ENCODE data around the gene RHCG.

Gene RHCG

GRCh38 chr15:89521605-89522004 lies 25.2 kb upstream of the RHCG start:
- no peak for ATAC-seq (replicated peaks; ENCODE audit: extremely low read depth, poor library complexity, severe bottlenecking)
- no peak for DNase-seq (ENCODE audit: low spot score in 2 of 2)
- H3K4me1 Mint-ChIP-seq = no peaks in the 10 kb centered on the region
- no peaks in the 10 kb centered on the region for H3K36me3 Mint-ChIP-seq (ENCODE audit: insufficient read depth)
- no peak overlapping the region for H3K27ac Mint-ChIP-seq (ENCODE audit: low read depth)
- no peaks in the 10 kb centered on the region for H3K9me3 Mint-ChIP-seq
- H3K27me3 Mint-ChIP-seq = peaks cover 16% of the 10 kb centered on the region
- H3K4me3 Mint-ChIP-seq = no peak overlapping the region

- no peak for ATAC-seq (replicated peaks; ENCODE audit: extremely low read depth, poor library complexity, severe bottlenecking)
- Mint-ChIP-seq H3K36me3 (ENCODE audit: insufficient read depth) (no peaks in the 10 kb centered on the region), H3K9me3 (no peaks in the 10 kb centered on the region), H3K27me3 (peaks cover 52% of the 10 kb centered on the region), H3K27ac (ENCODE audit: low read depth) (no peak overlapping the region), H3K4me1 (no peaks in the 10 kb centered on the region), H3K4me3 (no peak overlapping the region)
- DNase-seq (ENCODE audit: low spot score in 2 of 2) = no peak
These were observed 19.1 kb upstream of the RHCG start for GRCh38 chr15:89515477-89515876.

DNA sequence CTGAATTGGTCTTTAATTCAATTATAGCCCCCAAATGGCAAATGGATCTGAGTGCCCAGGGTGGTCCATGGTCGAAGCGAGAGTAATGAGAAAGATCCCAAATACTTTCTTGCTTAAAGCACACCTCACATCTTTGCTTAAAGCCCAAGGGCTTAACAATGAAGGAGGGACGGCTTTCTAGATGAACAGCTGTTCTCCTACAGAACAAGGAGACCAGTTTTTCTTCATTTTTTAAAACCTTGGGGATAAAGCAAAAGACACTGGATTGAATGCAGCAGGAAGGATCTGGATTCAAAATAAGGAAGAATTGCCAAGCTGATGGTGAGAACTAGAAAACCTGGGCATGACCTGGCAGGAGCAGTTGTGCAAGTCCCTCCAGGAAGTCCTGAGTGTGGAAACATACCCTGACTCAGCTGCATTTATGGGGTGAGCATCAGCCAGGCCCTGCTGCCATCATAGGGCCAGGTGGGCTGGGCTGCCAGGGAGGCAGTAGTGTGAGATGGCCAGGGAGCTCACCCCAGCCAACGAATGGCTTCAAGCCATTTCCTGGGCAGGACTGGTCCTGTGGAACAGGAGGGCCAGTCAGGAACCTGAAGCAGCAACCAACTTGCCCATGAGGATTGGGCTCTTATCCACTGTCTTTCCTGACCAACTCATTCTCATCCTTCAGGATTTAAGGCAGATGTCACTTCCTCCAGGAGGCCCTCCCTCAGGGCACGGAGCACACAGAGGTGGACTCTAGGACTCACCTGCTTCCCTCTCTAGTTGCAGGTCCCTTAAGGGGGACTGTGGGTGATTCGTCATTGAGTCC lies 18.4 kb upstream of the RHCG start:
- DNase-seq (ENCODE audit: low spot score in 2 of 2) (no peak), ATAC-seq (replicated peaks; ENCODE audit: extremely low read depth, poor library complexity, severe bottlenecking) (no peak)
- no peaks in the 10 kb centered on the region for H3K9me3 Mint-ChIP-seq
- H3K4me3 Mint-ChIP-seq = no peak overlapping the region
- no peaks in the 10 kb centered on the region for H3K4me1 Mint-ChIP-seq
- H3K27me3 Mint-ChIP-seq = peaks cover 59% of the 10 kb centered on the region
- no peak overlapping the region for H3K27ac Mint-ChIP-seq (ENCODE audit: low read depth)
- H3K36me3 Mint-ChIP-seq (ENCODE audit: insufficient read depth) = no peaks in the 10 kb centered on the region

- H3K4me3 Mint-ChIP-seq = no peak overlapping the region
- H3K36me3 Mint-ChIP-seq (ENCODE audit: insufficient read depth) = no peaks in the 10 kb centered on the region
- no peak overlapping the region for H3K27ac Mint-ChIP-seq (ENCODE audit: low read depth)
- H3K9me3 Mint-ChIP-seq = no peaks in the 10 kb centered on the region
- no peak for DNase-seq (ENCODE audit: low spot score in 2 of 2)
- H3K27me3 Mint-ChIP-seq = peaks cover 61% of the 10 kb centered on the region
- no peak for ATAC-seq (replicated peaks; ENCODE audit: extremely low read depth, poor library complexity, severe bottlenecking)
- no peaks in the 10 kb centered on the region for H3K4me1 Mint-ChIP-seq
These were observed 17.8 kb upstream of the RHCG start for GRCh38 chr15:89514186-89514585.

DNA sequence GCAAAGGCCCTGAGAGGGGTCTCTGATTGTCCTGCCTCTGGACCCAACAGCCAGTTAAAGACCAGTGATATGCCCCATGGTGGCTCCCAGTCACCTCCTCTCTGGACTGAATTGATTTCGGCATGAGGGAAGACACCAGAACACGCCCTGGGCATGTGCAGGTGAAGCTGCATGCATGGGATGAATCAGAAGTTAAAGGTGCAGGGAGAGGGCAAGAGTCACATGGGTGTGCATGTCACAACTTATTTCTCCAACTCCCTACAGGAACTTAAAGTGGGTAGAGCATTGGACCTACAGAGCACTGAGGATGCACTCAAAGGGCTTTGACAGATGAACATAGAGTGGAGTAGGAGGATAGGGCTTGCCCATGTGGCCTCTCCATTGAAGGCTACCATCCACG lies 16.9 kb upstream of the RHCG start:
- no peak overlapping the region for H3K4me3 Mint-ChIP-seq
- no peaks in the 10 kb centered on the region for H3K9me3 Mint-ChIP-seq
- H3K4me1 Mint-ChIP-seq = no peaks in the 10 kb centered on the region
- H3K36me3 Mint-ChIP-seq (ENCODE audit: insufficient read depth) = no peaks in the 10 kb centered on the region
- H3K27ac Mint-ChIP-seq (ENCODE audit: low read depth) = no peak overlapping the region
- no peak for ATAC-seq (replicated peaks; ENCODE audit: extremely low read depth, poor library complexity, severe bottlenecking)
- no peak for DNase-seq (ENCODE audit: low spot score in 2 of 2)
- H3K27me3 Mint-ChIP-seq = peaks cover 61% of the 10 kb centered on the region

DNA sequence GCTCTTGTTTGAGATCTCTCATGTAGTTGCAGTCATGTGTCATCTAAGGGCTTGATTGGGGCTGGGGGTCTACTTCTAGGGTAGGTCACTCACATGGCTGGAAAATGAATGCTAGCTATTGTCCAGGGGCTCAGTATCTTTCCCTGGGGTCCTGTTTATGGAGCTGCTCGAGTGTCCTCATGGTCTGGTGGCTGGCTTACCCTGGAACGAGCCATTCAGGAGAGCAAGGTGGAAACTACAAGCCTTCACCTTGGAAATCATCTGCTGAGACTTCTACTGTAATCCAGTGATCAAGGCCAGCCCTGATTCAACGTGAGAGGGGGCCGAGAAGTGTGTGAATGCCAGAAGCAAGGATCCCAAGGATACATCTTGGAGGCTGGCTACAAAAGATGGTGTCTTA lies 16.2 kb upstream of the RHCG start:
- Mint-ChIP-seq H3K27ac (ENCODE audit: low read depth) (no peak overlapping the region), H3K4me1 (no peaks in the 10 kb centered on the region), H3K36me3 (ENCODE audit: insufficient read depth) (no peaks in the 10 kb centered on the region), H3K9me3 (no peaks in the 10 kb centered on the region), H3K4me3 (no peak overlapping the region), H3K27me3 (peaks cover 61% of the 10 kb centered on the region)
- DNase-seq (ENCODE audit: low spot score in 2 of 2) (no peak), ATAC-seq (replicated peaks; ENCODE audit: extremely low read depth, poor library complexity, severe bottlenecking) (no peak)

GRCh38 chr15:89506026-89506686 lies 9.8 kb upstream of the RHCG start:
- H3K27me3 Mint-ChIP-seq = peaks cover 54% of the 10 kb centered on the region
- no peak overlapping the region for H3K4me3 Mint-ChIP-seq
- H3K4me1 Mint-ChIP-seq = no peaks in the 10 kb centered on the region
- H3K36me3 Mint-ChIP-seq (ENCODE audit: insufficient read depth) = no peaks in the 10 kb centered on the region
- no peaks in the 10 kb centered on the region for H3K9me3 Mint-ChIP-seq
- ATAC-seq (replicated peaks; ENCODE audit: extremely low read depth, poor library complexity, severe bottlenecking) (no peak), DNase-seq (ENCODE audit: low spot score in 2 of 2) (no peak)
- no peak overlapping the region for H3K27ac Mint-ChIP-seq (ENCODE audit: low read depth)

DNA sequence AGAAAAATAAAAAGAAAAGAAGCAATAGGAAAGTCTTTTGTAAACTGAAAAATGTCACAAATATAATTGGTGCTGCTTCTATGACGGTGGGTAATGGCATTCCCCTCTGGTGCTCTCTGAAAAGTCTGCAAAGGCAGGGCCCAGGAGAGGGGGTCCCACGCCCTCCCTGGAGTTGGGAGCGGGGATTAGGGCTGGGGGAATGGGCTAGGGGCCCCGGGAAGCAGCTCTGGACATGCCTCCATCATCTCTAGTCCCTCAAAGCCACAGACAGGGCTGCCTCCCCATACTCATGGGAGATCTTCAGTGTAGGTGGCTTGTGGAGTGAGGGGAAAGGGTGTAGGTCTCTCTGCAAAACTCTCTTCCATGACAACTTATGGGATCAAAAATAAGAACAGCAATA lies 7.8 kb upstream of the RHCG start:
- Mint-ChIP-seq H3K27ac (ENCODE audit: low read depth) (no peak overlapping the region), H3K4me3 (no peak overlapping the region), H3K9me3 (no peaks in the 10 kb centered on the region)

DNA sequence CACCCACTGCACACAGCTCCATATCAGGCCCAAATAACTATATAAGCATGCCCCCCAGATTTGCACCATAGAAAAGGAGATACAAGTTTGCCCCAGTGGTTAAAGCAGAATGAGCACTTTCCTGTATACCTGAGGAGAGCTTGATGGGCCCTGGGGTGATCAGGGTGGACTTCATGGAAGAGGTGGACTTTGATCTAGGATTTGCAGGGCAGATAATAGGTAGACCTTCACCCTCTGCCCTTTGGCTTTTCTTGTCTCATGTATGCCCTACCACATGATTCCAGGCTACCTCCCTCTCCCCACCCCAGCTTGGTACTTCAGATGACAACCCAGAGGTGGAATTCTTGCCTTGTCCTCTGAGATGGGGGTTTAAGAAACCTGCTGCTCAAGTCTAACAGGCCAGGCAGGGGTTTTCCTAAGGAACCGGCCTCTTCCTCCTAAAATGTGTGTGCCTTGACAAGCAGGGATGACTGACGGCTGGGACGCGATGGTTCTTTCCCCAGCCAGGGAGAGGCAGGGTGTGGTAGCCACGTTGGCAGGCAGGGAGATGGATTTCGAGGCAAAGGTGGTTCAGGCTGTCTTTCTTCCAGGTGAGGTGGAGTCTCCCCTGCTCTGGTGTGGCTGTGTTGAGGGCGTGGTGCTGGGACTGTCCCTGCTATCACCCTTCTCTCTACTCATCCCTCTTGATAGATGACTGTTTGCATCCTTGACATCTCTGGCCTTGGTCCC lies 6.6 kb upstream of the RHCG start:
- Mint-ChIP-seq H3K27me3 (peaks cover 68% of the 10 kb centered on the region), H3K4me3 (no peak overlapping the region), H3K9me3 (no peaks in the 10 kb centered on the region), H3K27ac (ENCODE audit: low read depth) (no peak overlapping the region), H3K4me1 (no peaks in the 10 kb centered on the region), H3K36me3 (ENCODE audit: insufficient read depth) (no peaks in the 10 kb centered on the region)
- no peak for ATAC-seq (replicated peaks; ENCODE audit: extremely low read depth, poor library complexity, severe bottlenecking)
- no peak for DNase-seq (ENCODE audit: low spot score in 2 of 2)

More for the DNA sequence above, 7.8 kb upstream of the RHCG start:
- no peak for ATAC-seq (replicated peaks; ENCODE audit: extremely low read depth, poor library complexity, severe bottlenecking)
- peaks cover 58% of the 10 kb centered on the region for H3K27me3 Mint-ChIP-seq
- DNase-seq (ENCODE audit: low spot score in 2 of 2) = no peak
- H3K36me3 Mint-ChIP-seq (ENCODE audit: insufficient read depth) = no peaks in the 10 kb centered on the region
- H3K4me1 Mint-ChIP-seq = no peaks in the 10 kb centered on the region

DNA sequence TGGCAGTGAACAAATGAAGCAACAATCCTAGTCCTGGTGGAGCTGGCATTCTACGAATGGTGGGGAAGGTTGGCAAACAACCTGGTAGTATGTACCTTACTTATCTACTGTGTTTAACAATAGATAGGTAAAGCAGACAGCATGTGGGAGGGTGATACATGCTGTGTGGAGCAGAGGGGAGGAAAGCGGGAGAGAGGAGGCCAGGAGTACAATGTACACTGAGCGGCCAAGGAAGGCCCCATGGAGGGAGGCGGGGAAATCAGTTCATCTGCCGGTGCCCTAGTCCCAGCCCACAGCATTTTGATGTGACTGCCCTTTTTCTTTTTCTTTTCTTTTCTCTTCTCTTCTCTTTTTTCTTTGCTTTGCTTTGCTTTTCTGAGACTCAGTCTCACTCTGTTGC lies 5.3 kb upstream of the RHCG start:
- Mint-ChIP-seq H3K36me3 (ENCODE audit: insufficient read depth) (no peaks in the 10 kb centered on the region), H3K9me3 (no peaks in the 10 kb centered on the region), H3K27me3 (peaks cover 73% of the 10 kb centered on the region), H3K4me1 (no peaks in the 10 kb centered on the region), H3K27ac (ENCODE audit: low read depth) (no peak overlapping the region), H3K4me3 (no peak overlapping the region)
- DNase-seq (ENCODE audit: low spot score in 2 of 2) (no peak), ATAC-seq (replicated peaks; ENCODE audit: extremely low read depth, poor library complexity, severe bottlenecking) (no peak)

DNA sequence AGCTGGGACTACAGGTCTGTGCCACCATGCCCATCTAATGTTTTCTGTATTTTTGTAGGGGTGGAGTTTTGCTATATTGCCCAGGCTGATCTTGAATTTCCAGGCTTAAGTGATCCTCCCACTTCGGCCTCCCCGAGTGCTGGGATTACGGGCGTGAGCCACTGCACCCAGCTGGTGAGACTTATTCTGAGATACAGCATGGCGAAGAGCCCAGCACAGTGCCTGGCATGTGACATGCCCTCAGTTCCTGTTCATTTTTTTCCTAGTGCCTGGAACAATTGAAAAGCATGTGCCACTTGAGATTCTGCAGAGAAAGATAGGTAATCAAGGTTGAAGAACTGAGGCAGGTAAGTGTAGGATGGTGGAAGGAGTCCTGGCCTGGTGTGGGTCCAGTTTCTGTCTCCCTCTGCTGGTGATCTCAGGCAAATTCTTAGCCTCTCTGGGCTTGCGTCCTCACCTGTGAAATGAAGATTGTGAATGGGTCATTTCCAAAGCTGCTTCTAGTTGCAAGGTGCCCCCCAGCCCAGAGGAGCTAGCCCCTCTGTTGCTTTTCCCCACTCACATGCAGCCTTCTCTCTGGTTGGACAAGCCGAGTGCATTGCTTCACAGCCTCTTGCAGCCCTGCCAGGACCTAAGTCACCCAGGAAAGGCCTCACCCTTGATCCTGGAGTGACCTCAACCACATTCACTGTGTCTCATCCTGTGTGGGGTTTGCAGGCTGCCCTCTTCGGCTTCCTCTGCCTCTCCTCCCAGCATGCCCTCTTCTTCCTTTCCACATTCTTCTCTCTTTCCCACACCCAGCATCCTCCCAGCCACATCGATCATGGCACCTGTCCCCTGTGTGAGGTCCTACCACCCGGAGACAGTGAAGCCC lies 4.3 kb upstream of the RHCG start:
- DNase-seq (ENCODE audit: low spot score in 2 of 2) (no peak), ATAC-seq (replicated peaks; ENCODE audit: extremely low read depth, poor library complexity, severe bottlenecking) (no peak)
- Mint-ChIP-seq H3K36me3 (ENCODE audit: insufficient read depth) (no peaks in the 10 kb centered on the region), H3K9me3 (no peaks in the 10 kb centered on the region), H3K4me1 (no peaks in the 10 kb centered on the region), H3K27ac (ENCODE audit: low read depth) (no peak overlapping the region), H3K27me3 (peaks cover 83% of the 10 kb centered on the region), H3K4me3 (no peak overlapping the region)

- no peak overlapping the region for H3K27ac Mint-ChIP-seq (ENCODE audit: low read depth)
- H3K4me3 Mint-ChIP-seq = no peak overlapping the region
- DNase-seq (ENCODE audit: low spot score in 2 of 2) = no peak
- ATAC-seq (replicated peaks; ENCODE audit: extremely low read depth, poor library complexity, severe bottlenecking) = no peak
- H3K4me1 Mint-ChIP-seq = no peaks in the 10 kb centered on the region
- H3K27me3 Mint-ChIP-seq = peaks cover 89% of the 10 kb centered on the region
- no peaks in the 10 kb centered on the region for H3K36me3 Mint-ChIP-seq (ENCODE audit: insufficient read depth)
- no peaks in the 10 kb centered on the region for H3K9me3 Mint-ChIP-seq
These were observed 2.8 kb upstream of the RHCG start for GRCh38 chr15:89499156-89499555.
